NT2/D1 (cell line): ENCODE results near the gene ELOVL6.

ENCODE experiments used
- YY1 ChIP-seq: IDR thresholded peaks from 2 replicates; pipeline ENCODE4 v1.6.1; 2011; ENCODE audit not compliant: insufficient read length, insufficient read depth
- ZNF274 ChIP-seq: IDR thresholded peaks from 2 replicates; pipeline ENCODE4 v1.6.1; 2011; ENCODE audit warnings: mild to moderate bottlenecking, low read depth, low read length

DNA sequence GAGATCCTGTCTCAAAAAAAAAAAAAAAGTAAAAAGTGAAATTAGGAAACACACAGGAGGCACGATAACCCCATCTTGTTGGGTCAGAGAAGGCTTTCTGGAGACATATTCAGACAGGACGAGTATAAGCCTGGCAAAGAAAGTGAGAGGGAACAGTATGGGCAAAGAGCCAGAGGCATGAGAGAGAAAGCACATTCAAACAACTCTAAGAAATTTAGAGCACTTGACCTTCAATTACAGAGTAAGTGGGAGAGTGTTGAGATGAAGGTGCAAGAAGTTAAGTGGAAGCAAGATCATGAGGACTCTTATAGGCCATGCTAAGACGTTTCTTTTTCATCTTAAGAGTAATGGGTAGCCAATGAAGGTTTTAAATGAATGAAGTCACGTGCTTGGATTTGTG, 70.4 kb downstream of the ELOVL6 start:
- TF ChIP-seq ZNF274 = no peak
- TF ChIP-seq YY1 = no peak
